GM19099 (cell line): ENCODE measurements around the gene TENM4.

Source experiments
- POLR2A ChIP-seq: IDR thresholded peaks from 3 replicates; pipeline ENCODE4 v1.6.1; 2011; ENCODE audit warnings: low read depth; ENCODE audit not compliant: insufficient read length; ENCODE audit errors: extremely low read depth

The TENM4 gene

DNA sequence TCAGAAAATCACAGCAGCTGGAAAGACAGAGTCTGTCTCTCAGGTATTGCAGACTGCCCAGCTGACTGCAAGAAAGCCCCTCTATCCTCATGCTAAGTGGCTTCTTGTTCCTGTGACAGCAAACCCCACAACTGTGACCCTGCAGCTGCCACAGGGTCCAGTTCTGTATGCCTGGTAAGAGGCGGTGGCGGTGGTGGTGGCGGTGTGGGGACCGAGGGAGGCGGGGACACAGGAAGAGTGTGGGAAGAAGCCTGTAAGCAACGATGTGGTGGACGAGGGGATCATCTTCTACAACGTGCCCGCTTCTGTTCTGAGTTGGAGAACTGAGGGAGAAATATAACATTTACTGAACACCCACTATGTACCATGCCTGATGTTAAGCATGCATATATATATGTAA, 112.4 kb downstream of the TENM4 start:
- no peak for TF ChIP-seq POLR2A

DNA sequence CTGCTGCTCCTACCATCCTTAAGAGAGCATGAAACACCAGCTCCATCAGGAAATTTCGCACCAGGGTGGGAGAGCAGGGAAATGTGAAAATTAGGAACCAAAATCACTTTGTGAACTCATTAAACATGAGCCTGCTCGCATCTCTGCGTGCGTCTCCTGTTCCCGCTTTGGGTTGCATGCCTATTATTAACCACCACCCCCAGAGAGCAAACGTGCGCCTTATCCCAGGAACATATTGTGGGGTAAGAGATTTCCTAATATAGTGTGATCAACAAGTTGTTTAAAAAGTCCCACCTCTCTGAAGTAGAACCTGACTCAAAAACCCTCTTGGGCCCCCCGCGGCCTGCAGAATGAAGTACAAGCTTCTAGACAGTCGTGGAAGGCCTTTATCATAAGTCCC, 115.0 kb downstream of the TENM4 start:
- TF ChIP-seq POLR2A, result no peak

- TF ChIP-seq POLR2A, result no peak
These were observed 119.6 kb downstream of the TENM4 start for GRCh38 chr11:79321263-79321662.

DNA sequence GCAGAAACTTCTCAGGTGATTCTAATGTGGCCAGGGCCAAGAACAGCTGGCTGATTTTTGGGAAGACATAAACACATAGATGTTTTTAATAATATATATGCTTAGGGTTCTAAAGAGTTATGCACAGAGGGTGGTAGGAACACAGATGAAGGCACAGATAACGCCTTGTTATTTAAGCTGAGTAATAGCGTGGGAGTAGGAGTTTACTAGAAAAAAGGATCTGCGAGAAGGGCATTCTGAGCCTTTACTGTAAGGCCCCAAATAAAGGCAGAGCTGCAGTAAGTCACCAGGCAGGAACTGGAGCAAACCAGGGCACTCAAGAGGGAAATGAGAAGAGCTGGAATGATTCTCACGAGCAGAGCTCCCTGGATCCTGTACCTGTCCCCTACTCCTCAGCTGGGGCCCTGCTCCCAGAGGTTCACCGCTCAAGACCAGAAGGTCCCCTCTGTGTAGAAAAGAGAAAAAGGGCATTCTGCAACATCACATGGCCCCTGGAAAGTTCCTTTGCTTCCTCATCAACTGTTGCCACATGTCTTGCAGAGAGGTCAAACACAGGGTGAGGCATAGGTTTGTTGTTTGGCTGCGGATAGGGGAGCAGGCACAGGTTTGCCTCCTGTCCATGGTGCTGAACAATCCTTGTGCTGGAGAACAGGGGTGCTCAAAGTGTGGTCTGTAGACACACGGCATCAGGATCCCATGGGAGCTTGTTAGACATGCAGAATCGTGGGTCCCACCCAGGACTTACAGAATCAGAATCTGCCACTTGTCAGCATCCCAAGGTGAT, 125.7 kb downstream of the TENM4 start:
- TF ChIP-seq POLR2A, result no peak

GRCh38 chr11:79313530-79313913, 127.3 kb downstream of the TENM4 start:
- no peak for TF ChIP-seq POLR2A

DNA sequence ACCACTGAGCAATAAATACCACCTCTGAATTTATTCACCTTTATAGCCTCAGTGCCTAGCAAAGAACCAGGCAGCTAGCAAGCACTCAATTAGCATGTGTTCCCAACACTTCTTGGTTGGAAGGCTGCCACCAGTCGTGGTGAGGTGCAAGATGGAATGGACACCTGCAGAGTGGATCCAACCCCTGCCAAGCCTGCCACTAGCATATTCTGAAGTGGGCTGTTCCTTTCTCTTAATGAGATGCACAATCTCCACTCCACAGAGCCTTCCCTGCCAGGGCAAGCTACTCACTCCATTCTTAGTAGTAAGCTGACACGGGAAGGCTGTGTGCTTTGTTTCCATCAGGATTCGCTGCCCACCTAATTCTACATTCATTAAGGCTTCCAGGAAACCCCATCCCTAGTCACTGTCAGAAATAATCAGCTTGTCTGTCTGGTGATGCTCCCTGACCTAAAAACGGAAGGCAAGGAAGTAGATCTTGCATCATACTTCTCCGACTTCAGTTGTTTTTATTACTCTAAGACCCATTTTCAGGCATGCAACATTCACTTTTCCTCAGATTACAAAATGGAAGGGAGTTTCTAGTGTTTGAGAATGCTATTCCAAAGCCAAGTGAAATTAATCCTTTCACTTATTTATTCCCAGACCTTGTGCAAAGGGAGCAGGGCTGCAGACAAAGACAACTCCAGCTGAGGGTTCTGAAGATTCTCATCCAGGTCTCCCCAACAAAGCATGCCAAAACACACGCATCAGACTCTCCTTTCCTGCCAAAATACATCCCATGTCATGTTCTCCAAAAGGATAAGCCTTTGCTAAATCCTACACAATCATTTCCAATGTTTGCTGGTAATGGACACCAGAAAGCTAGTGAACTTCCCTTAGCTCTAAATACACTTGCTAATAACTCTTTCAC, 128.0 kb downstream of the TENM4 start:
- TF ChIP-seq POLR2A, result no peak

- no peak for TF ChIP-seq POLR2A
These were observed 129.4 kb downstream of the TENM4 start for GRCh38 chr11:79311461-79311860.

DNA sequence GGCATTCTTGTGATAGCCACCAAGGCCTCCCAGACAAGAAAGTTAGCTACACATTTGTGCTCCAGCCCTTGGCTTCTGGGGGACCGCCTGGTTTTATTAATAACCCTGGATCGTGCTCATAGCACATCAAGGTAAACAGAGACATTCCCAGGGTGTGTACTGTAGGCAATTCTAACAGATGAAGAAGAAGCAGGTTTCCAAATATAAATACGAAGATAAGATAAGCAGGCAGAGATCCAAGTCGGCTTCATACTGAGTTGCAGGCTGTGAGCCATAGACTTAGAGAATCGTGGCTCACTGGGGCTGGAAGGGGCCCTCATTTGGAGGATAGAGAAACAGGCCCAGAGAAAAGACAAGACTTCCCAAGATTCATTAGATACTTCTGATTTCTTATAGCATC, 131.4 kb downstream of the TENM4 start:
- TF ChIP-seq POLR2A, result no peak

DNA sequence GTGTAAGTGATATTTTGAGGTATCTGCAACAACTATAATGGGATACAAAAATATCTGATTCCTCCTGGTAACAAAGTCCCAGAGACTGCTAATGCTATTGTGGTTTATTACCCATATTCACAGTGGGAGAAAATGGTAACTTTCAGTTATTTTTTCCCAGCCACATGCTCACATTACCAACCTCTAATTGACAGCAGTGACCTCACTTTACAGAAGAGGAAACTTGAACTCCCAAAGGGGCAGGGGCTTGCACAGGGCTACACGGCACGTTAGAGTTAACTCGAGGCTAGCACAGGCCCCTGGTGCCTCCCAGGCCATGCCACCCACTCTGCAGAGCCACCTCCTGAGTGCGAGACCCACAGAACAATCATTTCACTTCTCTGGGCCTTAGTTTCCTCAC, 132.4 kb downstream of the TENM4 start:
- TF ChIP-seq POLR2A, result no peak

GRCh38 chr11:79304599-79305212, 136.1 kb downstream of the TENM4 start:
- no peak for TF ChIP-seq POLR2A

- no peak for TF ChIP-seq POLR2A
These were observed 144.7 kb downstream of the TENM4 start for GRCh38 chr11:79296141-79296540.

DNA sequence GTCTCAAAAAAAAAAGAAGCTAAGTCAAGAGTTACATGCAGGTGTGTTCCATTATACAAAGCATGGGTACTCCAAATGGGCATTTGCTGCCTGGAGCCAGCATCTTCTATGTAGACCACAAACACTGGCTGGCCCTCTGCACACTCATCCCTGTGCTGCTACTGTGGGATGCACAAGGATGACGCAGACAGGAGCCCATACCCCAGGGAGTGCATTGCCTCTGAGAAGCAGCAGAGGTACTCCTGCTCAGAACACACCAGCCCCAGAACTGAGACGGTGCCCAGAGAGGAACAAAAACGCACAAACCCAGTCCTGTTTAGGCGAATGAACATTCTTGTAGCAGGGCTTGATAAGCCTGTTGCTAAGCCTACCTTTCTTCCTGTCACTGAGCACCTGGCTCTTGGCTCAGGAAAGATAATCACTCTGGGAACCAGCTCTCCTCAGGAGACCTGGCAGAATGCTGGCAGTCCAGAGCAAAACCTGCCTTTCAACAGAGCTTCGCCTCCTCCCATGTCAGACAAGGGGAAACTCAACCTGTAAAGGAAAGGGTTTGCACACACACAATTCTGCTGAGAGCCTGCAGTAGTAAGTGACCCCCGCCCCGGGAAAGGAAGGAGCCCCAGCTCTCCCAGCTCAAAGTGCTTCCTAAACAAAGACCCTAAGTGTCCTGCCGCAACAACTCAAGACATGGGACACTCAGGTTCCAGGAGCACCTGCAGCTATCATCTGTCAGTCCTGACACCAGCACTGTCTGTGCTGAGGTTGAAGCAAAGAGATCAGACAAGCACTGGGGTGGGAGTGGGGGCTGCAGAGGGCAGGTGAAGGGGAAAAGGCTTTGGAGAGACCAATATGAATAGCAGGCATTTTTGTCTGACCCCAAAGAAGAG, 145.7 kb downstream of the TENM4 start:
- TF ChIP-seq POLR2A, result no peak

DNA sequence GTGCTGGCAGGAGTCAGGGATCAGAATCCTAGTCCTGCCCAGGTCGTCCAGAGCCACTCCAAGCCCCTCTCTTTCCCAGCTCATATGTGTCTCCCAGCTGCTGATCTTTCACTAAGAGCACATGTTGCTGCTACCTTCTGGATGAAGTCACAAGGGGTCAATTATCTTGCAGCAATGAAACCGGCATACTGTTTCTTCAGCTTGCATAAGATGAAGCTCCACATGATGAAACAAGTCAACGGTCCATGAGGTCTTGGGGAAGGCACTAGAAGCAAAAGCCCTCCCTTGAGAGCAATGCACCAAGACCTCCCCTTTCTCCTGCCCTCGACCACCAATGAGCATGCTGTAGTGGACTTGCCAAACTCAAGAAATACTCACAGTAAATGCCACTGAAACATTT, 148.9 kb downstream of the TENM4 start:
- no peak for TF ChIP-seq POLR2A

- no peak for TF ChIP-seq POLR2A
These were observed 150.1 kb downstream of the TENM4 start for GRCh38 chr11:79290761-79291160.

GRCh38 chr11:79287952-79288351, 152.9 kb downstream of the TENM4 start:
- TF ChIP-seq POLR2A, result no peak
